GM18507 (cell line): ENCODE data around the gene TFEB.

ENCODE experiments used
- DNase-seq: peaks from one replicate; pipeline ENCODE4 v3.0.0; 2011; ENCODE audit warnings: low read depth; ENCODE audit not compliant: insufficient read length; ENCODE audit errors: extremely low spot score
- FAIRE-seq: peaks from 2 replicates; lab custom pipeline; 2011; peaks lifted over from hg19 to GRCh38; lab: Jason Lieb, UNC

TFEB gene

GRCh38 chr6:41697861-41698781 is 37.3 kb downstream of the TFEB start:
- FAIRE-seq (no peak), DNase-seq (no peak)

DNA sequence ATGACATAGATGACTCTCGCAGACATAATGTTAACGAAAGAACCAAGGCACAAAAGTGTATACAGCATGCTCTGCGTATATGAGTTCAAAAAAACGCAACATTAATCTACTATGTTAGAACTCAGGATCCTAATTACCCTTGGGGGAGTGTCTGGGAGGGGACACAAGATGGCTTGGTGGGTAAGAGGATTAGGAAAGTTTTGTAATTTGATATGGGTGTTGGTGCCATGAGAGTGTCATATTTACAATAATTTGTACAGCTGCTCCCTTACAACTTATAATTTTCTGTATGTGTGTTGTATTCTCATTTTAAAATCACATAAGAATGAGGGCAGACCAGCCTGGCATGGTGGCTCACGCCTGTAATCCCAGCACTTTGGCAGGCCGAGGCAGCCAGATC is 38.6 kb downstream of the TFEB start:
- DNase-seq (no peak), FAIRE-seq (no peak)

DNA sequence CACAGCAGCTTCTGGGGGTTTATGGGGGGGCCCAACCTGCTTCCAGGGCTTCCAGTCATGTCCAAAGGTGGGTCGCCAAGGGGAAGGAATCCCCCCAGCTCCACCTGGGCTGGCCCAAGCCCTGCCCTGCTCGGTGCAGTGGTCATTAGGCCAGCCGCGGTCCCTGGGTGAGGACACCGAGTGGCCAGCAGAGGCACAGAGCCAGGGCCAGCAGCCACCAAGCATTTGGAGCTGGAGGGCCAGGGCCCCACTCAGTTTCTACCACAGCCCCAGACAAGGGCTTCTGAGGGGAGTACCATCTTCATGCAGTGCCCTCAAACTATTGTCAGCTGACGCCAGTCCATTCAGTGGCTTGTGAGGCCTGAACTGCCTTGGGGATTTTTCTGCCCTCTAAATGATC is 39.6 kb downstream of the TFEB start:
- DNase-seq: no peak
- no peak for FAIRE-seq

DNA sequence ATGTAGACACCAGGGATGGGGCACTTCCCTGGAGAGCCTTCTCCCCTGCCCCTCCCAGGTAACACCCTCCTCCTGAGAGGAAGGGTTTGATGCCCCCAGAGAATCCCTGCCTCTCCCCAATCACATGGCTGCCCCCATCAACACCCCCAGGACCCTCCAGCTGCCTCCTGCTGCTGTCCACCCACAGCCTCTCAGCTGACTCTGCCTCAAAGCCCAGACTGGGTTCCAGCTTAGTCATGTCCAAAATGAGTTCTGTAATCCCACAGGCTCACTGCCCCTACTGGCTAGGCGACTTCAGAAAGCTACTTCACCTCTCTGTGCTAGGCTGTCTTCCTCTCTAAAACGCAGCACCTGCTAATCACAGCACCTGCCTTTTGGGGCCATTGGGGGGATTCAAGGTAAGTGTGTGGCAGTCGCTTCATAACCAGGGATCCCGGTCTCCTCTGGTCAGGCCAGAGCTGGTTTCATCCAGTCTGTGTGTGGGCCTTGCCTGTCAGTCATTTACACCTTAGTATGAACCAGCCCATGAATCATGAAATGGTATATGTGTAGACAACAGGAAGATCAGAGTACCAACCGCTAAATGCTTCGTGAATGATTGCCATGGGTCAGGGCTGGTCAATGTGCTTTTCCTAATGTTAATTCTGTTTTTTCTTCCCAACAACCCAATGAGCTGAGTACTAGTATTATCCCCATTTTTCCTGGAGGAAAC is 40.4 kb downstream of the TFEB start:
- DNase-seq: no peak
- FAIRE-seq: no peak

DNA sequence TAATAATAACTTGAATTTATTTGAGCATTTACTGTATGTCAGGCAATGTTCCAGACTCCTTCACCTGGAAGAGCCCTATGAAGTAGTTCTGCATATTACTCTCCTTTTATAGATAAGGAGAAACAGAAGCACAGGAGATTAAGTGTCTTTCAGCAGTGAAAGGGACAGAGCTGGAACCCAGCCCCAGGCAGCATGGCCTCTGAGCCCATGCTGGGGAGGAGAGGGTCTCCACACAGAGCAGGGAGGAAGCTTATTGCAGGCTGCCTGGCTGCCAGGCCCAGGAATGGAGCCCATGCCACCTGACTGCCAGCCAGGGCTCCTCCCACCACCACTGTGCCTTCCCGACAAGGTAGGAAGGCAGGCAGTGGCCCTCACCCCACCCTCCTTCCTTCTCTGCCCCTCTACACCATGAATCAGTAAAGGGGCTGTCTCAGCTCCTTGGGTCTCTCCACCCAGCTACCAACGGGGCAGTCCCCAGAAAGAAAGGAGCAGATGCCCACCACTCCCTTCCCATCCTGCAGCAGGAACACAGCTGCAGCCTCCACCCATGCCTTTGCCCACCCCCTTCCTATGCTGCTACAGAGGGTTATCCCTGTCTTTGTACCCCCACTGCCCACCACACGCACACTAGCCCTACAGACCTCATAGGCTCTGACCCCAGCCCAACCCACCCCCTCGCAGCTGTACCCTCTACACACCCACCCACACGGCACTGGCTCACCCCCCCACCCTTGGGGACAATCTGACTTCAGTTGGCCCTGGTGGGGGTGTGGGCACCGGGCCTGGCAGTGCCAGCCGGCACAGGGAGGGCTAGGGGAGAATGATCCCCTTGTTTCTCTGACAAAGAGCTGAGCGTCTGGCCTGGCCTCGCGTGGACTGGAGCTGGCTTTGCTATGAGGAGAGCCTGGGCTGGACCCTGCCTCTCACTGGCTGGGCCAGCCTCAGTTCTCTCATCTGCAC is 41.8 kb downstream of the TFEB start:
- no peak for DNase-seq
- no peak for FAIRE-seq

DNA sequence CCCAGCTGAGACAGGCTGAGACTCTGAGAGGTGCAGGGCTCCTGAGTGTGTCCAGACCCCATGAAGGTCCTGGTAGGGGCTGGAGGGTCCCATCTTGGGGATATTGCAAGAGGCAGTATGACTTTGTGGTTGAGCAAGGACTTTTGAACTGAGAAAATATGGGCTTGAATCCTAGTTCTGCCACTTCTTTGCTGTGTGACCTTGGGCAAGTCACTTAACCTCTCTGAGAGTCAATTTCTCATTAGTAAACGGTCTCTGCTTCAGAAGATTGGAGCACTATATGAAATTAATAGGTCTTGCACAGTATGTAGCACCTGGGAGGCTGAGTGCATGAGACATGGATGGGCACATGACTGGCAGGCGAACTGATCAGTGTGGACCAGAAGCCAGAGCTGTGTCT is 42.7 kb downstream of the TFEB start:
- DNase-seq (no peak), FAIRE-seq (peak; percentile 15)

DNA sequence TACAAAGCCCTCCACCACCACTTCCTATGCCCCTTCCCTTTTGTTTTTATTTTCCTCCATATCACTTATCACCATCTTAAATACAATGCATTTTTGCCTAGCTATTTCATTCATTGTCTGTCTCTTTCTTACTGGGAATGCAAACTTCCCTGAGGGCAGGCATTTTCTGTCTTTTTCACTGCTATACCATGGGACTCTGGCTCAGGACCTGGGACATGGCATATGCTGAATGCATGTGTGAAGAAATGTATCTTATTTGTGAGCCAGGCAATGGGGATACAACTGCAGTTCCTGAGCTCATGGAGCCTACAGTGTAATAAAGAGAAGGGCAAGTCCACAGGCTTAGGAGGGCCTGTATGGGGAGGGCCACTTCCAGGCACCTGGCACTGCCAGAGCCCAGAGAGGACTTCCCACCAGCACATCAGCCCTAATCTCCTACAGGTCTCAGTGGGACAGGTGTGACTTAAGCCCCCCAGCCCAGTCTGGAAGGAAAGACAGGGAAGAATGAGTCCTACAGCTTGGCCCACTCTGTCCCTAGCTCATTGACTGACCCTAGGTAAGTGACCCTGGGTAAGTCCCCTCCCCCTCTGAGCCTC is 43.2 kb downstream of the TFEB start:
- FAIRE-seq (no peak), DNase-seq (no peak)

DNA sequence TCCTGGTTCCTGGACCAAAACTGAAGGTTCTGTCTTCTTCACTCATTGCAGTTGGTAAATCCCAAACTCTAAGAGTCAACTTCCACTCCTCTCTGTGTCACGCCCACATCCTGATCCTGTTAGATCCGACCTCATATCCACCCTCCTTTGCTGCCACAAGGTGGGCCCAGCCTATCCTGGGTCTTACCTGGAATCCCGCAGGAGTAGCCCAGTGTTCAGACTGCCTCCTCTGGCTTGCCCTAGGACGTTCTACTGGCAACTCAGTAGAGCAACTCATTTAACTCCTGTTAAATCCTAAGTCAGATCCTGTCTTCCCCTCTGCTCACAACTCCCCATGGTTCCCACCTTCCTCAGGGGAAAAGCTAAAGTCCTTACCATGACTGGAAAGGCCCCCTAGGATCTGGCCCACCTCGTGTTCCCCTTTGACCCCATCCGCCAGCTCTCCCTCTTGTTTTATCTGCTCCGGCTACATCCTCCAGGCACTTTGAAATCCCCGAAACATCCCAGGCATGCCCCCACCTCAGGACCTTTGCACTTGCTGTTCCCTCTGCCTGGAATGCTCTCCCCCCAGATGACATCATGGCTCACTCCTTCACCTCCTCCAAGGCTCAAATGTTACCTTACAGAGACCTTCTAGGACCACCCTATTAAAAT is 43.9 kb downstream of the TFEB start:
- no peak for DNase-seq
- FAIRE-seq: no peak

DNA sequence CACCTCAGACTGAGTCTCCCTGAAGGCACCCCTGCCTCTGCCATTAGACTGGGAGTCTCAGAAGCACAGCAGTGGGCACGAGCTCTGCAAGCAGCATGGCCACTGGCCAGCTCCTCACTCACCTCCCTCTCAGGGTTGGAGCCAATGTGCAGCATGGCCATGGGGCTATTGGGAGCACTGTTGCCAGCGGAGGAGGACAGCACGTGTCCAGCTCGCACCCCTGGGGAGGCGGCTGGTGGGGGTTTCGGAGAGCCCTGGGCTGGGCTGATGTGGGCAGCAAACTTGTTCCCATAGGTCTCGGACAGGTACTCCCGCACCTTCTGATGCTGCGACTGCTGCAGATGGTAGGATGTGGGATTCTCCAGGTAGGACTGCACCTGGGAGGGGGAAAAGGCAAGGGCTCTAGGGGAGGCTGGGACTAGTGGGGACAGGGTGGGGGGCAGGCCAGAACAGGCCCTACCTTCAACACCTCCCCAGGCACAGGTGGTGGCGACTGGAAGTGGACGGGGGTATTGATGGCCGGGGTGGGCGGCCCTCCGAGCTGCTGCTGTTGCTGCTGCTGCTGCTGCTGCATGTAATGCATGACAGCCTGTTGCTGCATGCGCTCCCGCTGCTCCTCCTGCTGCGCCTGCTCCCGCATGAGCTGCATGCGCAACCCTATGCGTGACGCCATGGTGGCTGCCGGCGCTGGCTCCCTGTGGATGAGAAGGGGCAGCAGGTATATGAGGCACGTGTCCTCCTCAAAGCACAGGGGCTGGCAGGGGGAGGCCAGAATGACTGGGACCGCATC is 44.7 kb downstream of the TFEB start:
- no peak for FAIRE-seq
- DNase-seq: no peak

GRCh38 chr6:41689171-41690008 is 46.0 kb downstream of the TFEB start:
- DNase-seq (no peak), FAIRE-seq (no peak)

DNA sequence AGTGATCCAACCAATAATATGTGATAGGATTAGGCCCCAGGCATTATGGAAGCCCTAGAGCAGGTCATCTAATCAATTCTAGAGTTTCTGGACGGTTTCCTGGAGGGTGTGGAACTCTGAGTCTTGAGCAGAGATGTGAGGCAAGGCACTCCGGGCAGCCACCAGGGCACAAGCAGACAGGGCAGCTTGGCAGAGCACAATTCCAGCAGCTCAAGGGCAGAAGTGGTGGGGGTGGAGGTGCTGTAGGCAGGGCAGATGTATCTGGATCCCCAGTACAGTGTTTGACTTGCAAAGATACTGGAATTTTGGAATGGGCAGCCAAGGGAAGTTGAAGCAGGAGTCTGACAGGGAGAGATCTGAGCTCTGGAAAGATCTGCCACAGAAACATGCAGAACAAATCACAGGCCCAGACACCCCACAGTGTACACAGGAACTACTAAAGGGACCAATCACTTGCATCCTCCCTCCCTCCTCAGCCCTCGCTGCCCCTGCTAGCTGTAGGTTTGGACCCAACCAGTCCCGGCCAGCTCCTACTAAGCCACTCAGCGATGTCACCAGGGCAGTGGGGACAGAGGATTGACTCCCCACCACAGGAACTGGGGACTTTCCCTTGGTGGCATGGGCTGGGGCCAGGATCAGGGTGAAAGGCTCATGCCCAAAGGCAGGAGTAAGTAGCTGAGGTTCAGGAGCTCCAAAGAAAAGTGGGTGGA is 47.0 kb downstream of the TFEB start:
- DNase-seq (no peak), FAIRE-seq (no peak)

DNA sequence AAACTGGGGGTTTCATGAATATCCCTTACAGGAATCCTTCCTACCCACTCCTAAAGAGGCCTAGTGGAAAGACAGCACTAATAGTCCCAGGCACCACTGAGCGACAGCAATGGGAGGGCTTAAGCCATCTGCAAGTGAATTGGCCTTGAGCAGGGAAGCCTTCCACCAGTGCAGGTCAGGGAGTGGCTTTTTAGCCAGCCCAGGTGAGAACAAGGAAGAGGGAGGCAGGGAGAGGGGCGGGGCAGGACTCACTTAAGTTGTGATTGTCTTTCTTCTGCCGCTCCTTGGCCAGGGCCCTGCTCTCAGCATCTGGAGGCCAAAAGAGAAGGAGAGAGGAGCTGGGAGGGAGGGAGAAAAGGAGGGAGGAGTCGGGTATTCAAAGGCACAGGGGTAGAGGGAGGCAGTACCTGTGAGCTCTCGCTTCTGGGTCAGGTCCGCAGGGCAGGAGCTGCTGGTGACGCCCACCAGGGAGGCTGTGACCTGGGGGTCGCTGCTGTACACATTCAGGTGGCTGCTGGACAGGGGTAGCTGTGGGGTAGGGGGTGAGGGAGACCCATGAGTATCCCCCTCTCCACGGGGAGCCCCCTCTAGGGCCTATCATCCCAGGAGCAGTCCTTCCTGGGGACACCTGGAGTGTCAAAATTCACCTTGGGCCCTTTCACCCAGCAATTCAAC is 47.8 kb downstream of the TFEB start:
- no peak for FAIRE-seq
- DNase-seq: no peak

DNA sequence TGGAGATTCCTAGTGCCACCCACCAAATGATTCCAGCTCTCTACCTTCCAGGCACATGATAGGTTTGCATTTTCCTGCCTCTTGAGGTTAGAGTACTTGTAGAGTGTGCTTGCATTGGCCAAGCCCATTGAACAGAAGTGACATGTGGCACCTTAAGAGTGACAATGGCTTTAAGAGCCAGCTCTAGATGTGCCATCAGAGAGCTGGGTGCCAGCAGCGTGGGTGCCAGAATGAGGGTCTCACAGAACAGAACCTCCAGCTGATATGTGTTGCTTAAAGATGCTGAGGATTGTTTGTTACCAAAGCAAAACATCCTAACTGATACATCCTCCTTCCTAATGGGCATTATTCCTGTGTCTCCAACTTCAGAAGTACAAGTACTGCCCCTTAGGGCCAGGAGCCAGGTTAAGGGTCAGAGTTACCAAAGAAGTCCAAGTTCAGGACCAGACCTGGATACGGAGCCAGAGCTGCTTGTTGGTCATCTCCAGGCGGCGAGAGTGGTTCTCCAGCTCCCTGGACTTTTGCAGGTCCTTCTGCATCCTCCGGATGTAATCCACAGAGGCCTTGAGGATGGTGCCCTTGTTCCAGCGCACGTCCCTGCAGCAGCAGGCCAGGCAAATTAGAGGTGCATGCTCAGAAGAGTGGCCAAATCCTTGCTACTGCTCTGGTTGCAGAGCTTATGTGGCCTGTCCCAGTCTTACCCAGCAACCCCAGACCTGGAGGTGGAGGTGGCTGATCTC is 49.6 kb downstream of the TFEB start:
- DNase-seq (no peak), FAIRE-seq (no peak)

DNA sequence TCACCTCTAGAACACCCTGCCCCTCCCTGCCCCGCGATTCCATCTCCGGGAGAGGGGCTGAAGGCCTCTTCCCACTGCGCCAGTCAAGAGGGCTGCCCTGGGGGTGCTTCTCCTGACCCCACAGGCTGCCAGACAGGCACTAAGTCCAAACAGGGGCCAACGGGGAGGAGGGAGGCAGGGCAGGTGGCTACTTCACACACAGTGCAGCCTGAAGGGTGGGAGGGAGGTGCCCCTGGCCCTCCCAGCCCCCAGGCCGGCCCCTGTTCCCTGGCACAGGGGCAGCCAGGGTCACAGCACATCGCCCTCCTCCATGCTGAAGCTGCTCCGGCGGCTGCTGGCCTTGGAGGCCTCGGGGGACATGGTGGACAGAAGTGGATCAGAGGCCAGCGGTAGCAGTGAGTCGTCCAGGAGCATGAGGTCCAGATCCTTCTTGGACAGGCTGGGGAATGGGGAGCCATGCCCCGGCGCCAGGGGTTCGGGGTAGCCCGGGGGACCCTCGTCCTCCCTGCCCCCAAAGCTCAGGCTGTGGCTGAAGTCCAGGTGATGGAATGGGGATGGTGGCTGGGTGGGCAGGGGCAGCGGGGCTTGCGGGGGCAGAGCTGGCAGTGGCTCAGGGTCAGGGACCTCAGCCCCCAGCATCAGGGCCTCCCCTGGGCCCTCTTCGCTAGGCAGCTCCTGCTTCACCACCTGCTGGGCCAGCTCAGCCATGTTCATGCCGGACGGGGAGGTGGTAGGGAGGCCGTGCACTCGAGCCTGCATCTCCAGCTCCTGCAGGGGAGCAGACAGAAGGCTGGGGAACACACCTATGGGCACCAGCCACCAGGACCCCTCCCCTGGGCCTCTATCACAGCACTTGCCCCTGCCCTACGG is 50.9 kb downstream of the TFEB start:
- no peak for DNase-seq
- no peak for FAIRE-seq
